GM12878 (cell line): ENCODE data around the gene CIAPIN1. TPM values are rescaled to one million over a fixed set of nuclear protein-coding genes. Genes with fewer than 3 reads are reported as not detected.
A peak's percentile ranks its signal among the peaks of the same experiment; 100 is the strongest.

Source experiments
- ATAC-seq: fragments of 200-7000 bp; cut with Tn5 transposase; 3 replicates; pipeline ENCODE4 v1.9.1; 2020; ENCODE audit warnings: mild to moderate bottlenecking, moderate library complexity
- Bru-seq: library from RNA; stranded (reverse); fragments of 400-500 nt; gene quantifications from one replicate; lab custom pipeline; 2021; lab: Mats Ljungman, UMichigan
- BruChase-seq, 2 experiments: library from RNA; stranded (reverse); fragments of 400-500 nt; gene quantifications; one replicate each; lab custom pipeline; 2021; lab: Mats Ljungman, UMichigan
- BruUV-seq: library from RNA; stranded (reverse); fragments of 400-500 nt; replicated peaks from 2 replicates; lab custom pipeline; 2021; lab: Mats Ljungman, UMichigan
- CTCF ChIA-PET: fragments of 300-600 bp; sonication (Branson Sonifier 250); formaldehyde crosslinking; extraction: SDS; loops from one replicate; lab custom pipeline; 2021; ENCODE audit warnings: inconsistent platforms; lab: Yijun Ruan, JAX
- POLR2A ChIA-PET: fragments of 350-600 bp; formaldehyde crosslinking; extraction: SDS; loops from one replicate; lab custom pipeline; 2021; ENCODE audit warnings: inconsistent platforms; lab: Charles Lee
- RAD21 ChIA-PET: fragments of 300-600 bp; sonication (Branson Sonifier 250); formaldehyde crosslinking; loops from one replicate; lab custom pipeline; 2023; ENCODE audit warnings: antibody characterized with exemption; ENCODE audit not compliant: unreplicated experiment; lab: Charles Lee
- SMC1A ChIA-PET: fragments of 300-600 bp; sonication (Branson Sonifier 250); formaldehyde crosslinking; loops from one replicate; lab custom pipeline; 2023; ENCODE audit not compliant: unreplicated experiment, uncharacterized antibody; lab: Charles Lee
- DNase-seq: peaks from one replicate; pipeline ENCODE4 v3.0.0-alpha.2; 2011; ENCODE audit warnings: low read depth, low spot score
- FAIRE-seq: peaks from 3 replicates; lab custom pipeline; 2011; peaks lifted over from hg19 to GRCh38; lab: Jason Lieb, UNC
- H2AFZ ChIP-seq: 2 replicates; pipeline ENCODE4 v1.6.0; 2011; ENCODE audit warnings: low read depth, low read length, control low read depth; ENCODE audit not compliant: control insufficient read depth
- H3K27ac ChIP-seq: 2 replicates; pipeline ENCODE4 v1.5.1; 2011; ENCODE audit warnings: control low read depth; ENCODE audit not compliant: control insufficient read depth, insufficient read depth
- H3K27me3 ChIP-seq, 2 experiments: replicated peaks in 1 of 2; 2 replicates each; pipeline versions ENCODE4 v1.6.0 to v1.6.1; 2011; ENCODE audit warnings: low read length in 1 of 2; ENCODE audit not compliant: control insufficient read depth in 2 of 2, insufficient read depth in 2 of 2
- H3K36me3 ChIP-seq, 2 experiments: 2 replicates each; pipeline ENCODE4 v1.5.1; 2011; ENCODE audit warnings: low read length in 1 of 2; ENCODE audit not compliant: control insufficient read depth in 2 of 2, insufficient read depth in 2 of 2
- H3K4me1 ChIP-seq: 2 replicates; pipeline ENCODE4 v1.6.1; 2011; ENCODE audit warnings: mild to moderate bottlenecking, low read length, moderate library complexity, mixed read lengths; ENCODE audit not compliant: control insufficient read depth, insufficient read depth
- H3K4me2 ChIP-seq: 2 replicates; pipeline ENCODE4 v1.6.0; 2011; ENCODE audit warnings: control low read depth; ENCODE audit not compliant: control insufficient read depth, insufficient read depth
- H3K4me3 ChIP-seq: fragments of 200-600 bp; sonication (generic); 2 replicates; pipeline ENCODE4 v1.5.1; 2016
- H3K79me2 ChIP-seq: 2 replicates; pipeline ENCODE4 v1.6.0; 2011; ENCODE audit warnings: low read length; ENCODE audit not compliant: control insufficient read depth, insufficient read depth
- H3K9ac ChIP-seq: 2 replicates; pipeline ENCODE4 v1.8.0; 2011; ENCODE audit warnings: low read length, control low read depth, mixed read lengths; ENCODE audit not compliant: control insufficient read depth, insufficient read depth
- H3K9me3 ChIP-seq: replicated peaks from 3 replicates; pipeline ENCODE4 v1.5.1; 2011; ENCODE audit warnings: mild to moderate bottlenecking, low read length; ENCODE audit not compliant: control insufficient read depth, insufficient read depth
- H4K20me1 ChIP-seq: 2 replicates; pipeline ENCODE4 v1.6.0; 2011; ENCODE audit not compliant: control insufficient read depth, insufficient read depth
- CREM ChIP-seq: IDR thresholded peaks from 2 replicates; pipeline ENCODE4 v1.6.1; 2014; ENCODE audit warnings: antibody characterized with exemption, low read depth
- E2F4 ChIP-seq: IDR thresholded peaks from 2 replicates; pipeline ENCODE4 v1.6.1; 2012; ENCODE audit warnings: low read depth, low read length, improper control_type of control experiment
- FOXK2 ChIP-seq: fragments of 450-650 bp; IDR thresholded peaks from 2 replicates; pipeline ENCODE4 v1.6.1; 2017; ENCODE audit warnings: mild to moderate bottlenecking, moderate library complexity
- IKZF2 ChIP-seq, 2 experiments: fragments of 450-650 bp; IDR thresholded peaks; 2 replicates each; pipeline ENCODE4 v1.6.1; 2017; ENCODE audit warnings: mild to moderate bottlenecking in 2 of 2, moderate library complexity in 2 of 2
- LARP7 ChIP-seq: fragments of 450-650 bp; IDR thresholded peaks from 2 replicates; pipeline ENCODE4 v1.6.1; 2017; ENCODE audit warnings: mild to moderate bottlenecking
- NFYA ChIP-seq: IDR thresholded peaks from 2 replicates; pipeline ENCODE4 v1.6.1; 2011; ENCODE audit warnings: low read depth, mild to moderate bottlenecking, low read length, improper control_type of control experiment, borderline replicate concordance
- POLR2AphosphoS2 ChIP-seq: IDR thresholded peaks from 2 replicates; pipeline ENCODE4 v1.6.1; 2011; ENCODE audit warnings: low read depth, mild to moderate bottlenecking, low read length, improper control_type of control experiment, moderate library complexity
- RBBP5 ChIP-seq: fragments of 200-600 bp; sonication (generic); conservative IDR thresholded peaks from 2 replicates; pipeline ENCODE4 v1.6.1; 2016
- SMAD5 ChIP-seq: IDR thresholded peaks from 2 replicates; pipeline ENCODE4 v1.6.1; 2016; ENCODE audit warnings: antibody characterized with exemption, low read depth
- TCF12 ChIP-seq: IDR thresholded peaks from 2 replicates; pipeline ENCODE4 v1.6.1; 2011; ENCODE audit warnings: low read depth, mild to moderate bottlenecking, low read length
- ZNF274 ChIP-seq: IDR thresholded peaks from one replicate; pipeline ENCODE4 v1.8.0; 2011; ENCODE audit not compliant: insufficient read length, insufficient read depth
- WGBS: methylation state at CpG from one replicate; pipeline ENCODE4 v1.1.6; 2016; ENCODE audit warnings: low lambda C conversion rate; ENCODE audit not compliant: insufficient replicate concordance, insufficient coverage; ENCODE audit errors: missing lambda C conversion rate; 5-methylcytosine and 5-hydroxymethylcytosine counted together
- in situ Hi-C: fragments of 300-500 bp; cut with MboI; formaldehyde crosslinking; loops from 9 replicates; pipeline ENCODE4 v1.14.3; 2018; ENCODE audit warnings: mixed read lengths
- intact Hi-C: fragments of 100-400 bp; cut with micrococcal nuclease; formaldehyde crosslinking; loops from one replicate; pipeline ENCODE4 v1.14.2; 2022; ENCODE audit not compliant: unreplicated experiment
- long read RNA-seq, 2 experiments: library from polyadenylated mRNA; unstranded; transcript quantifications; one replicate each; pipeline ENCODE4 v2.0.0, GENCODE V29; 2019 to 2020
- polyA minus RNA-seq, 3 experiments: library from RNA; depleted of rRNA, polyadenylated mRNA; stranded (reverse); fragments of >200 nt; gene quantifications; 2 replicates each; pipeline ENCODE4 v1.2.3, GENCODE V29; 2011
- polyA plus RNA-seq, 11 experiments: library from polyadenylated mRNA; depleted of rRNA in 4 of 11; unstranded in 6 of 11; stranded (reverse) in 5 of 11; fragments of >200 nt; fragmentation: Nextera tagmentation in 4 of 11; fragmentation: Illumina TruSeq in 1 of 11; extraction: Ambion mirVana in 4 of 11; extraction: Trizol in 1 of 11; gene quantifications; 1 replicate in 1 of 11; 2 replicates in 10 of 11; pipeline versions ENCODE4 v1.2.1 to v1.2.3, GENCODE V29; 2011 to 2016; ENCODE audit warnings: inconsistent platforms in 2 of 11, missing spikeins in 2 of 11, low read depth in 1 of 11
- total RNA-seq, 4 experiments: library from RNA; depleted of rRNA in 3 of 4; stranded (reverse); fragments of >200 nt in 3 of 4; fragmentation: Illumina TruSeq in 1 of 4; extraction: Trizol in 1 of 4; gene quantifications; 2 replicates each; pipeline versions ENCODE4 v1.2.1 to v1.2.3, GENCODE V29; 2013 to 2021
- TF ChIP-seq, protein P1 (sequence below): fragments of 450-650 bp; IDR thresholded peaks from 2 replicates; pipeline ENCODE4 v1.6.1; 2017; ENCODE audit warnings: mild to moderate bottlenecking
- TF ChIP-seq, protein P2 (sequence below): fragments of 450-650 bp; IDR thresholded peaks from 2 replicates; pipeline ENCODE4 v1.6.1; 2014; ENCODE audit warnings: mild to moderate bottlenecking

Gene CIAPIN1
- 39.4 and 45.1 TPM in 2 replicates for total RNA-seq (2013; cell fraction: nucleolus; rRNA removed)
- total RNA-seq (2014; rRNA removed) (54.3 and 55.0 TPM in 2 replicates), total RNA-seq (2014; rRNA removed; fragmentation: Illumina TruSeq; extraction: Trizol) (43.0 and 46.2 TPM in 2 replicates), total RNA-seq (2021) (51.4 and 53.3 TPM in 2 replicates), polyA plus RNA-seq (2011; rRNA removed) (42.0 and 50.0 TPM in 2 replicates), polyA plus RNA-seq (2014; fragmentation: Illumina TruSeq; extraction: Trizol) (53.6 and 59.0 TPM in 2 replicates), polyA plus RNA-seq (2014; fragmentation: Nextera tagmentation; extraction: Ambion mirVana) (100 to 1,000 TPM; 118 to 150 TPM), polyA plus RNA-seq (2014; rRNA removed) (44.8 and 52.7 TPM in 2 replicates), polyA plus RNA-seq (2016; fragmentation: Nextera tagmentation; extraction: Ambion mirVana) (10 to 100 TPM; 90.9 to 92.2 TPM), polyA minus RNA-seq (2011; rRNA and poly(A)+ RNA removed) (34.0 and 37.7 TPM in 2 replicates), Bru-seq, nascent RNA (percentile 77 among the genes with signal in this experiment), BruChase-seq, experiment 1, labeled RNA remaining after a 6-hour chase (percentile 73 among the genes with signal in this experiment), BruChase-seq, experiment 2, labeled RNA remaining after a 2-hour chase (percentile 78 among the genes with signal in this experiment)
- polyA plus RNA-seq (2011; ENCODE audit: low read depth), result 24.8 TPM
- polyA plus RNA-seq (2011; cell fraction: cytosol; rRNA removed), result 50.9 and 54.3 TPM in 2 replicates
- 33.6 and 36.6 TPM in 2 replicates for polyA plus RNA-seq (2011; cell fraction: nucleus; rRNA removed)
- 23.6 and 29.3 TPM in 2 replicates for polyA plus RNA-seq (2012)
- polyA minus RNA-seq (2011; cell fraction: cytosol; rRNA and poly(A)+ RNA removed), result 8.7 and 12.7 TPM in 2 replicates
- polyA minus RNA-seq (2011; cell fraction: nucleus; rRNA and poly(A)+ RNA removed), result 12.8 and 15.7 TPM in 2 replicates
- long read RNA-seq, experiment 1, transcript CIAPIN1-209 (9 exons, 2,016 nt), result minor isoform, 14 of 131 reads
- long read RNA-seq, experiment 1, transcript CIAPIN1-201 (9 exons, 2,182 nt), result major isoform, 94 of 131 reads
- long read RNA-seq, experiment 1, partial matches to known transcripts, result 15 of 131 reads
- long read RNA-seq, experiment 1, other reads (novel, unspliced or antisense), result 8 of 131 reads
- long read RNA-seq, experiment 2, transcript CIAPIN1-209 (9 exons, 2,016 nt), result minor isoform, 115 of 720 reads
- long read RNA-seq, experiment 2, transcript CIAPIN1-213 (8 exons, 1,559 nt), result minor isoform, 11 of 720 reads
- long read RNA-seq, experiment 2, transcript CIAPIN1-201 (9 exons, 2,182 nt), result major isoform, 504 of 720 reads
- long read RNA-seq, experiment 2, partial matches to known transcripts, result 39 of 720 reads
- long read RNA-seq, experiment 2, other reads (novel, unspliced or antisense), result 49 of 720 reads

GRCh38 chr16:57447186-57447962 lies at the start of gene CIAPIN1, which contains the start of gene COQ9:
Gene CIAPIN1 (minus strand): TSS chr16:57447385. CDS start chr16:57440928, 6,457 bp downstream.
Gene COQ9 (plus strand): TSS chr16:57447479. CDS start chr16:57447506, 27 bp downstream.
- 1% methylated on average over 53 of the region's 68 CpGs for WGBS
- peak within 1 kb of the TSS; percentile 91 for H3K4me2 ChIP-seq
- RAD21 ChIA-PET, result interaction anchor here (0.5 to 2.2 kb wide), 13 partner anchors 10 to 709 kb away, joined by 3 to 9 read pairs (median 4); partner anchors contain the start of genes DOK4 and POLR2C
- H3K27me3 ChIP-seq, result no peaks in the 10 kb centered on the region
- H3K27ac ChIP-seq, result peak within 1 kb of the TSS; percentile 88
- peak within 1 kb of the TSS; percentile 91 for H2AFZ ChIP-seq
- BruUV-seq, result TSS peak; percentile 81
- peak within 1 kb of the TSS; percentile 97 for H3K4me3 ChIP-seq
- FAIRE-seq, result peak; percentile 84
- no peaks in the 10 kb centered on the region for H3K9me3 ChIP-seq
- CTCF ChIA-PET, result interaction anchor here (0.8 to 6.5 kb wide), 13 partner anchors 10 to 147 kb away, joined by 3 to 42 read pairs (median 3); partner anchors contain the start of gene POLR2C
- peak; percentile 74 for DNase-seq
- peak within 1 kb of the TSS; percentile 98 for H3K9ac ChIP-seq
- SMC1A ChIA-PET, result interaction anchor here (0.6 to 1.8 kb wide), 11 partner anchors 9 to 289 kb away, joined by 3 to 8 read pairs (median 3); partner anchors contain the start of gene ADGRG5
- in situ Hi-C loops (no loop called here), intact Hi-C loops (loop anchor here (10.0 kb wide), 1 partner anchor 677 kb away; the partner anchor contains the start of gene CFAP20)
- H3K4me1 ChIP-seq, result peaks cover 6% of the 10 kb centered on the region; the same call in 1 of the 2 replicates
- ATAC-seq, result peak; percentile 99
- peaks cover 0 to 2% of the 10 kb centered on the region in 2 experiments; a peak in 3 of 4 replicates for H3K36me3 ChIP-seq
- H3K79me2 ChIP-seq, result peaks cover 40% of the 10 kb centered on the region
- POLR2A ChIA-PET, result interaction anchor here (0.6 to 2.0 kb wide), 18 partner anchors 8 to 262 kb away, joined by 3 to 14 read pairs (median 4); partner anchors contain the start of genes POLR2C, PSME3IP1 and RSPRY1
- no peaks in the 10 kb centered on the region for H4K20me1 ChIP-seq
- TF ChIP-seq LARP7, result peak; percentile 91
- TF ChIP-seq IKZF2 (IDR thresholded peaks at IDR 0.05), result 0 out of 4 replicates have a peak, but pooled peaks of 1 of the 2 experiments have one; percentile 32
- TF ChIP-seq, protein P1, sequence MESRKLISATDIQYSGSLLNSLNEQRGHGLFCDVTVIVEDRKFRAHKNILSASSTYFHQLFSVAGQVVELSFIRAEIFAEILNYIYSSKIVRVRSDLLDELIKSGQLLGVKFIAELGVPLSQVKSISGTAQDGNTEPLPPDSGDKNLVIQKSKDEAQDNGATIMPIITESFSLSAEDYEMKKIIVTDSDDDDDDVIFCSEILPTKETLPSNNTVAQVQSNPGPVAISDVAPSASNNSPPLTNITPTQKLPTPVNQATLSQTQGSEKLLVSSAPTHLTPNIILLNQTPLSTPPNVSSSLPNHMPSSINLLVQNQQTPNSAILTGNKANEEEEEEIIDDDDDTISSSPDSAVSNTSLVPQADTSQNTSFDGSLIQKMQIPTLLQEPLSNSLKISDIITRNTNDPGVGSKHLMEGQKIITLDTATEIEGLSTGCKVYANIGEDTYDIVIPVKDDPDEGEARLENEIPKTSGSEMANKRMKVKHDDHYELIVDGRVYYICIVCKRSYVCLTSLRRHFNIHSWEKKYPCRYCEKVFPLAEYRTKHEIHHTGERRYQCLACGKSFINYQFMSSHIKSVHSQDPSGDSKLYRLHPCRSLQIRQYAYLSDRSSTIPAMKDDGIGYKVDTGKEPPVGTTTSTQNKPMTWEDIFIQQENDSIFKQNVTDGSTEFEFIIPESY, result no peak
- TF ChIP-seq POLR2AphosphoS2, result 0 out of 2 replicates have a peak, but pooled peaks have one; percentile 52
- TF ChIP-seq ZNF274, result no peak
- TF ChIP-seq E2F4, result no peak
- no peak for TF ChIP-seq FOXK2
- TF ChIP-seq SMAD5, result no peak; the same call in 1 of the 2 replicates
- TF ChIP-seq TCF12, result 0 out of 2 replicates have a peak, but pooled peaks have one; percentile 47
- TF ChIP-seq, protein P2, sequence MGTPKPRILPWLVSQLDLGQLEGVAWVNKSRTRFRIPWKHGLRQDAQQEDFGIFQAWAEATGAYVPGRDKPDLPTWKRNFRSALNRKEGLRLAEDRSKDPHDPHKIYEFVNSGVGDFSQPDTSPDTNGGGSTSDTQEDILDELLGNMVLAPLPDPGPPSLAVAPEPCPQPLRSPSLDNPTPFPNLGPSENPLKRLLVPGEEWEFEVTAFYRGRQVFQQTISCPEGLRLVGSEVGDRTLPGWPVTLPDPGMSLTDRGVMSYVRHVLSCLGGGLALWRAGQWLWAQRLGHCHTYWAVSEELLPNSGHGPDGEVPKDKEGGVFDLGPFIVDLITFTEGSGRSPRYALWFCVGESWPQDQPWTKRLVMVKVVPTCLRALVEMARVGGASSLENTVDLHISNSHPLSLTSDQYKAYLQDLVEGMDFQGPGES, result no peak
- TF ChIP-seq RBBP5, result no peak
- no peak for TF ChIP-seq NFYA
- TF ChIP-seq CREM, result peak; percentile 95
